ENCODE measurements around the gene TEX38.
"Not testable (repeated sequence)": the region's sequence is repeated elsewhere in the genome, so short reads cannot be mapped to it uniquely, and the experiment has no call there.

The TEX38 gene

DNA sequence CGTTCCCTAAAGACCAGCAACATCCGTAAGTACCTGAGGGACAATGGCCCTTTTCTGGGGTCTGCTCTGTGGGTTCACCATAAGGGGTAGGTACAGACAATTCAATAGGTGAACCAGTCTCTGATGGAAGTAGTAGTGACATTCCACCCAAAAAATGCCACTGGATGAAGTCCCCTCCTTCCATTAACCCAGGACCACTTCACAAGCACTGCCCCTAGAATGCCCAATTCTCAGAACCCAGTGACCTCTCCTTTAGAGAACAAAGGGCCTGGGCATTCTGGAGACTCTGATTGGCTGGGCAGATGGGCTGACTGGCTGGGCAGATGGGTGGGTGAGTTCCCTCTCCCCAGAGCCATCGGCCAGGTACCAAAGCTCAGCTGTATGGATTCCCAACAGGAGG, at the start of gene TEX38:
Gene TEX38 (plus strand): TSS at position 301 of the 400 bp plus-strand sequence. CDS start 81 bp downstream, at position 382.
- DNase-seq (ENCODE audit: low read depth), result no peak

DNA sequence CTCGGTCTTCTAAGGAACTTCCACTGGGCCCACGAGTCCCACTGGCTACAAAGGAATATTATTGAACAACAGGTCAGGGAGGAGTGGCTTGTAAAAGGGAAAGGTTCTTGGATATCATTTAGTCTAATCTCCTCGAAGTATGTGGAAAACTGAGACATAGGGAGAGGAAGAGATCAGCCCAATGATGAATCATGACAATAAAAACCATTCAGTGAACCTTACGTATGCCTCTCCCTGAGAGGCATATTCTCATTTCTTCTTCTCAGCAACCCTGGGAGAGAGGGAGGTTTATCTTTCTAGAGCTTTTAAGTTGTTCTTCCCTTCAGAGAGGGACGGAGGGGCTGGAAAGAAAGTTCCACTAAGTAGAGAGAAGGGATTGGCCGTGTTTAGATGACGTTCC, 49.7 kb upstream of the TEX38 start:
- DNase-seq (ENCODE audit: low read depth), result no peak

DNA sequence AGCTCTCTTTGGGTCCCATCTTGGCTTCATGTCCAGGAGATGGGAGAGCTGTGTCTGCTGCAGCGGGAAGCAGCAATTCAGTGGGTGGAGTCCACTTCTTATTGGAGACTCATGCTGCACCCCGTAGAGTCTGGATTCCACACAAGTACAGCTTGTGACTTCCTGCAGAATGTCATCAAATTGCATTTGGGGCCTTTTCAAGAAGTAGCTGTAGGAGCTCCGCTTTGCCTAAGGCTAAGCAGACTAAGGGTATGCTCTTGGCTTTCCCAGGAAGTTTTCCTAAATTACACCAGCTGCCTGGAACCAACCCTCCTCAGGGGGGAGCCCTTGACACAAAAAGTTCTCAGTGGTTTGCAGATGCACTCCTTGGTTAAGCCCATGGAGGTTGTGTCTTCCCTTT, 49.3 kb upstream of the TEX38 start:
- DNase-seq (ENCODE audit: low read depth), result no peak

DNA sequence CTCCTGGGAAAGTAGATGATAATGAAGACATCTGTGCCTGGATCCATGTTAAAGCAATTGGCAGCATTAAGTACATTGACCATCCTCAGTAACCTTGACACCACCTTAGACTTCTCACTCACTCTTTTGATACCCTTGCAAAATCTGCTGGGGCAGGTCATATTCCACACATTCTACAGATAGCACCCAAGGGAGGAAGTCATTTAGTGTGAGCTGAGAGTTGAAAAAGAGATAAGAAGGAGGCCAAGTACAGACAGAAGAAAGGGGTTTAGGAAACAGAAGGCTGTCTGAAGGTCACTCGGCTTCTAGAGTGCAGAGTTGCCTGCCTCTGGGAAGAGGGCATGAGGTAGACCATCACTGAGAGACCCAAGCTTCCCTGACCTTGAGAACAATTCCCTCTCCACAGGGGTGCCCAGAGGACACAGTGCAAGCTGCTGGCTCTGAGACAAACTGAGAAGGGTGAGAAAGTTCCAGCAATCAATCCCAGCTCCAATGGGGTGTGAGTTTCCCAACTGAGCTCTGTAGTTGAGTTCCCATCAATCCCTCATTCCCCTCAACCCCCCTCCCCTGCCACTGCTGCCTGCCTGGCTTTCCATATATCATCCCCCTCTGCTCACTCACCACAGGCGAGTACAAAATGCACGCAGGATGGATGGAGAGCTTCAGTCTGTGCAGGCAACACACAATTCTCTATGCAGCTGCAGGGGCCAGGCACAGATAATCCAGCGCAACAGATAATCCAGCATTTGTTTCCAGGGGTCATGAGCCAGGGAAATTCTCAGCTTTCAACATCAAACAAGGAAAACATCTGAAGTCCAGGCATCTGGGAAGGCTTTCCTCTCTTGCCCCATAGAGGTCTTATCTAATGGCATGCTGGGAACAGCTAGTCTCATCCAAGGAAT, 47.7 kb upstream of the TEX38 start:
- no peak for DNase-seq (ENCODE audit: low read depth)

DNA sequence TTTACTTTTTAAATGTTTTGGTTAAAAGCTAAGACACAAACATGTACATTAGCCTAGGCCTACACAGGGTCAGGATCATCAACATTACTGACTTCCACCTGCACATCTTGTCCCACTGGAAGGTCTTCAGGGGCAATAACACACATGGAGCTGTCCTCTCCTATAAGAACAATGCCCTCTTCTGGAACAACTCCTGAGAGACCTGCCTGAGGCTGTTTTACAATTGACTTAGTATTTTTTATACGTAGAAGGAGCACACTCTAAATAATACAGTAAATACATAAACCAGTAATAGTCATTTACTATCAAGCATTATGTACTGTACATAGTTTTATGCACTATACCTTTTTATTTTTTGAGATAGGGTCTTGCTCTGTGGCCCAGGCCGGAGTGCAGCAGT, 40.9 kb upstream of the TEX38 start:
- DNase-seq (ENCODE audit: low read depth), result no peak

DNA sequence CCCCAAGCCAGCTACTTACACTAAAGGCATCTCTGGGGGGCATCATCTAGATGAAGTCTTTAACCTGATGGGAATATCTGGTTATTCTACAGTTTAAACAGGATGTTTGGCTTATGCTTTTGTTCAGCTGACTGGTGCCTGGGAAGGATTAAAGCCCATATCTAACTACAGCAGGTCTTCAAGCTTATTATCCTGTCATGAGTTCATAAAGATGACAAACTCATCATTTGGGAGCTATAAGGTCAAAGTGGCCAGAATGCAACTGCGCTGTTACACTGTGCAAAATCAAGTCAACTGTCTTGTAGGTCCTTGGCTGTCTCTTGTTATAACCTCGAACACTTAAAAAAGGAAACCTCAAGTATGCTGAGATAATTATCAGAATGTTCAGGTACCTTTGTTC, 36.4 kb upstream of the TEX38 start:
- no peak for DNase-seq (ENCODE audit: low read depth)

DNA sequence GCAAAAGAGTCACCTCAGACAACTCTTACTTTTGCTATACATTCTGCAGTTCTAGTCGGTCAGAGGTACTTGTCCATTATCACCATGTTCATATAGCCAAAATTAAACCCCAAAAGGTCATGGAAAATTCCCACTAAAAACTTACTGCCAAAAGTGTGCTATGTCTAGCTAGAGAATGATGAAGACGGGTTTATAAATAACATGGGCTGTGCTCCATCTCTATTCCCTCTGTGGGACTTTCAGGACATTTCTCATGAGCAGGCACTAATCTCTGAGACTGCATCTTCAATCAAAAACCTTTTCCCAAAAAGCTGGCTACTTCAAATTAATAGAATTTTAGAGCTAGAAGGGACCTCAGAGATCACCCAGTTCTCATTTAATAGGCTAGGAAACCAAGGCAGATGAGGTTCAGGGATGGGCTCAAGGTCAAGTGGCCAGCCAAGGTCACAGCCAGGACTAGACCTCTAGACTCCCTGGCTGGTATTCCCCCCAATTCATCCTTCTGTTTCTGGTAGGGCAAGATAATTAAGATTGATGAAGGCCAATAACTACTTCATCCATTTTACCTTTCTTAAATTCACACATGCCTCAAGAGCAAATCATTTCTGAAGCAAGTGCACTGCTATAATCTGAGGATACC, 34.1 kb upstream of the TEX38 start:
- DNase-seq (ENCODE audit: low read depth), result no peak

DNA sequence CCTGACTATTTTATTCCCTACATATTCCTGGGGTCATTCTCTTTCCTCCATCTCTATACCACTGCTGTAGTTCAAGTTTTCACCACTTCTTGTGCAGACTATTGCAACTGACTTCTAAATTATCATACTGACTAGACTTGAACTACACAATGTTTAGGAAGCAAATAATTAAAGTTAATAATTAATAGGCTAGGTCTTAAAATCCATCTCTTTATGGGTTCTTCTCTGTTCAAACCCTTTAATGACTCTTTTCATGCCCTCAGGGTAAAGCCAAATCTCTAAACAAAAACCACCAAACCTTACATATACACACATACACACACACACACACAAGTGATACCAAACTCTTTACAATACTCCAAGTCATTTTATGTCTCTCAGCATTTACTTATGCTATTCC, 32.7 kb upstream of the TEX38 start:
- DNase-seq (ENCODE audit: low read depth), result no peak

DNA sequence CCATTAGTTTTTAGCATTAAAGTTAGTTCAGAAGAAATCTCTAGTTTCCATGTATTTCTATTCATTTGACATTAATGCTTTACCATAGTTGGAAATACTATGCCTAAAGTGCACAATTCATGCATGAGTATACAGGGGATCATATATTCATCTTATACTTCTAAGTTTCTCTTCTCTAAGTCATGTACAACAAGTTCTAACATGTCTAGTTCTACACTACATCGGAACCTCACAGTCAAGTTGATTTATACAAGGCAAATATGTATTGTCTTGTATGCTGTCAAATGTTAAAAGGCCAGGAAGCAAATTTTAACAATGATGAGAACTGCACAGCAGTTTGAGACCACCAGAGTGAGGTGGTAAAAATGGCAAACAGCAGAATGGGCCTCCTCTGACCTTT, 32.1 kb upstream of the TEX38 start:
- no peak for DNase-seq (ENCODE audit: low read depth)

DNA sequence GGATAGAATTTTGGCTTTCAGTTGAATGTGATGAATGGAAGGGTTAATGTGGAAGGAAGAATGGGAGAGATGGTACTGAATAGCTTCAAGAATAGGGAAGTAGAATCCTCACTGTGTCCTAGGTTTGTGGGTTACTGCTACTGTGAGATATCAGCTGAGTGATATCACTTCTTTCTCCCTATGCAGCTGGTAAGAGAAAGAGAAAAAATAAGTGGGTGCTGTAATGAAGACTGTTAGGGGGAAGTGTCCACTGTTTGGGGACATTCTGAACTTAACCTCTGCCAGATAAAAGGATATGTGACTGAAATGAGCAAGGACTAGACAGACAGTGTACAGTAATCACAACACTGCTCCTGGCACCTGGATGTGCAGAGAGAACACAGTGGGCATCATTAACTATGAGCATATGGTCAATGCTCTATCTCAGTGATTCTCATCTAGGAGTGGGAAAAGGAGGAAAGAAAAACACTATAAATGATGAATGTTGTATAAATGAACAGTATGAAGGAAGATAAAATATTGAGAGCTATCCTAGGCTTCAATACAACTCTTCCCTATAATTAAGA, 29.5 kb upstream of the TEX38 start:
- no peak for DNase-seq (ENCODE audit: low read depth)

DNA sequence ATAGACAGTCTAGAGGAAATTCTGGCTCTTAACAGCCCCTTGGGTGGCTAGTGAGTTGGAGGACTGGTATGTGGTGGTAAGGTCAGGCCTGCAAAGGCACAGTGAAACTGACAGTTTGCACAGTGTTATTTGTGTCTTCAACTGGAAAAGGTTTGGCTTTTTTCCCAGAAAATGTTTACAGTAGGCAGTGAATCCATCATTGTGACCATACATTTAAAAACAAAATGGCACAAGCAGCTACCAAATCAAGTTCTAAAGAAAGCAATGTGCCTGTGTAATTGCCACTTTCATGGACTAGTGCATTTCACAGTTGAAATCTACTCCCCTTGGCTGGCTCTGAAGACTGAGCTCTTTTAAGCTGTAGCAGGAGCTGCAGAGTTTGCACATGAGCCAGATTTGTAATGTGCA, 28.3 kb upstream of the TEX38 start:
- no peak for DNase-seq (ENCODE audit: low read depth)

DNA sequence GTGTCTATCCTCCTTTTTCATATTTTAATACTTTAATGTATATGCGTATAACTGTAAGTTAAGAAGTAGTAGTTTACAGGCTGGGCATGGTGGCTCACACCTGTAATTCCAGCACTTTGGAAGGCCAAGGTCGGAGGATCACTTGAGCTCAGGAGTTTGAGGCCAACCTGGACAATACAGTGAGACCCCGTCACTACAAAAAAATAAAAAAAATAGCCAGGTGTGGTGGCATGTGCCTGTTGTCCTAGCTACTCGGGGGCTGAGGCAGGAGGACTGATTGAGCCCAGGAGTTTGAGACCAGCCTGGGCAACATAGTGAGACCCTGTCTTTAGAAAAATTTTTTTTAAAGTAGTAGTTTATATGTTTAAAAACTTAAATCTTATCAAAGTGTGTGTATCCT, 25.8 kb upstream of the TEX38 start:
- DNase-seq (ENCODE audit: low read depth), result no peak

DNA sequence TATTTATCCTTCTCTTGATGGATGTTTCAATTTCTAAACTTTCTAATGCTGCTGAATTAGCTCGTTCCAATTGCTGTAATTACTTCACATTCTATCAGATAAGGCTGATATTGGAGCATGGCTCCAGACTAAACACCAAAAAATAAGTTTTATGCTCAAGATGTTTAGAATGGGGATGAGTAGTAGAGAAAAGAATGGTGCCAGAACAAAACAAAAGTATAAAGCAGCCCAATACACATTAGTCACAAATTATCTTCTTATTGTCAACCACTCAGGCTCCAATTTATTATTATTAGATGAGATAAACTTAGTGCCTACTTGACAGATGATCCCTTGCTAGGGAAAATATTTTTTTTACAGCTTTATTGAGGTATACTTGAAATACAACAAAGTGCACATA, 25.3 kb upstream of the TEX38 start:
- no peak for DNase-seq (ENCODE audit: low read depth)

DNA sequence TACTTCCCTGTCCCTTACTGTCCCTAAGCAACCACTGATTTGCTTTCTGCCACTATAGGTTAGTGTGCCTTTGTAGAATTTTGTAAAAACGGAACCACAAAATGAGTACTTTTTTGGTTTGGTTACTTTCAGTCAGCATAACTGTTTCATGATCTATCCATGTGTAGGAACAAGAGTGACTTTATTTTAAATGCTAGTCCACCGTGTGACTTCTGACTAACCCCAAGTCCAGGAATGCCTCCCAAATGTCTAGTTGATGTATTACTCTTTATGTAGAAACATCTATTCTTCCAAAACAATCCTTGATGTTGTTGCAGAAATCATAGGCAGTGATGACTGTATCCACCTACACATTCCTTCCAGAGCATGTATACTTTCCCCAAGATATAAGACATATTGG, 24.8 kb upstream of the TEX38 start:
- no peak for DNase-seq (ENCODE audit: low read depth)

DNA sequence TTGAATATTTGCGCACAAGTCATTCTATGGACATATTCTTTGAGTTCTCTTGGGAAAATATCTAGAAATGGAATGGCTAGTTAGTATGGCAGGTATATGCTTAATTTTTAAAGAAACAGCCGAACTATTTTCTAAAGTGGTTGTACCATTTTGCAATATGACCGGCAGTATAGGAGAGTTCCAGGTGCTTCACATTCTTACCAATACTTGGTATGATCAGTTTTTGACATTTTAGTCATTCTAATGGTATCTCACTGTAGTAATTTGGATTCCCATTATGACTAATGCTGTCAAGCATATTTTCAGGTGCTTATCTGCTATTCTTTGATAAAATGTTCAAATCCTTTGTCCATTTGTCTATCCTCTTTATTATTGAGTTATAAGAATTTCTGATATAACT, 24.0 kb upstream of the TEX38 start:
- DNase-seq (ENCODE audit: low read depth), result no peak

DNA sequence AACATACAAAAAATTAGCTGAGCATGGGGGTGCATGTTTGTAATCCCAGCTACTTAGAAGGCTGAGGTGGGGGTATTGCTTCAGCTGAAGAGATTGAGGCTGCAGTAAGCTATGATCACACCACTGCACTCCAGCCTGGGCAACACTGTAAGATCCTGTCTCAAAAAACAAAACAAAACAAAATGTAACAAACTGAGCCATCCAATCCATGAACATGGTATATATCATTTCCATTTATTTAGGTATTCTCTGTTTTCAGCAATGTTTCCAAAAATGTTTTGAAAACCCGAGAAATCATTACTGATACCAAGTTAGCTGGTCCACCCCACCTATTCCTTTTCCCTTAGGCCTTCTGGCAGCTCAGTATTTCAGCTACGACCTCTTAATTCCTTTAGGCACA, 21.9 kb upstream of the TEX38 start:
- no peak for DNase-seq (ENCODE audit: low read depth)

DNA sequence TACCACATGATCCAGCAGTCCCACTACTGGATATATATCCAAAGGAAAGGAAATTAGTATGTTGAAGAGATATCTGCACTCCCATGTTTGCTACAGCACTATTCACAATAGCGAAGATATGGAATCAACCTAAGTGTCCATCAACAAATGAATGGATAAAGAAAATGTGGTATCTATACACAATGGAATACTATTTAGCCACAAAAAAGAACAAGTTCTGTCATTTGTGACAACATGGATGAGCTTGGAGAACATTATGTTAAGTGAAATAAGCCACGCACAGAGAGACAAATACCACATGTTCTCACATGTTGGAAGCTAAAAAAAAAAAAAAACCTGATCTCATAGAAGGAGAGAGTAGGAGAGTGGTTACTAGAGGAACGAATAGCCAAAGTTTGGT, 21.2 kb upstream of the TEX38 start:
- DNase-seq (ENCODE audit: low read depth), result no peak

DNA sequence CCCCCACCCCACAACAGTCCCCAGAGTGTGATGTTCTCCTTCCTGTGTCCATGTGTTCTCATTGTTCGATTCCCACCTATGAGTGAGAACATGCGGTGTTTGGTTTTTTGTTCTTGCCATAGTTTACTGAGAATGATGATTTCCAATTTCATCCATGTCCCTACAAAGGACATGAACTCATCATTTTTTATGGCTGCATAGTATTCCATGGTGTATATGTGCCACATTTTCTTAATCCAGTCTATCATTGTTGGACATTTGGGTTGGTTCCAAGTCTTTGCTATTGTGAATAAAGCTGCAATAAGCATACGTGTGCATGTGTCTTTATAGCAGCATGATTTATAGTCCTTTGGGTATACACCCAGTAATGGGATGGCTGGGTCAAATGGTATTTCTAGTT, 20.5 kb upstream of the TEX38 start:
- DNase-seq (ENCODE audit: low read depth), result not testable (repeated sequence)

DNA sequence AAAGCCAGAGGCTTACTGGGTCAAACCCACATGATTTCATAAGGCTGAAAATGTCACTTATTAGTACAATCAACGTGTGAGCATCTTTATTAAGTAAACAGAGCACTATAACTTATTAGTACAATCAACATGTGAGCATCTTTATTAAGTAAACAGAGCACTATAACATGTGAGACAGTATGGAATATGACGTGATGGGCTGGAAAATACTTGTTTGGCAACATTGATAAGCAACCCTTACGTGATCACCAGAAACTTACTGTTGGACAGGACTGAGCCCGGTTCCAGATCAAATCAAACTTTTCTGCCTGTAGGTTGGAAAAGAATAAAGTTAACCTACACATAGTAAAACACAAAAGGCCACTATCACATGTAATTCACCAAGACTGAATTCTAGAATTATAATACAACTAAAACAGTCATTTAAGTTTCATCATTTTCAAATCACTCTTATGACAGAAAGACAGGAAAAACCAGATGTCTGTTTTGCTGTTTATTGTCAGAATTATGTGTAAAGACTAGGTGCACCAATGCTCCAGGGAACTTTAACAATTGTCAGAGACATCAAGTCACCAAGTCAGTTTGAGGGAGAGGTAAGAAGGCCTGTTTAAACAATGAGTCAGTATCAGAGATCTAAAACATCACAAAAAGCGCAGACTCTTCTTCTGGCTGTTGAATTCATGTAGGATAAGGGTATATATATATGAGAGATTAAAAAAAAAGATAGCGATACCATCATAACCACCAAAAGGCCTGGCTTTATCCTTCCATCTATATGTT, 19.1 kb upstream of the TEX38 start:
- no peak for DNase-seq (ENCODE audit: low read depth)

DNA sequence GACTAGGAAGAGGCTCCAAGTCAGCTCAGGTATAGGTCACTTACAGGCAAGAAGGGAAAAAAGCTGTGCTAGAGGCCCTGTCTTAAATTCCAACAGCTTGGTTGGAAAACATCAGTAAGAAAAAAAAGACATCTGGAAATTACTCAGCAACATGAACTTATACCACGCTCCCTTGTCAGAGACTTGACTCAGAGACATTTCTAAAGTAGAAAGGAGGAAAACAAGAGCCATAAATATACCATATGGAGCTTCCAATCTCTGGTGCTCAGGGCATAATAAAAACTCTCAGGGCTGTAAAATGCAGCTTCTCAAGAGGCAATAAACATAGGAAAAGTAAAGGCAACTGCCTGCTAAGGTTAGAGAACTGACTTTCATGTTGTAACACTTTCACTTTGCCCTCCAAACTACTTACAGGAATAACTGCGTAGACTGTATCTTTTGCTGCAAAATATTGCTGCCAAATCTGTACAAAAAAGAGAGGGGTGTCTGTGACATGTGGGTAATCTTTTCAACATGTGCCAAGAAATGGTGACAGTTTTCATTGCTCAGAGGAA, 18.2 kb upstream of the TEX38 start:
- no peak for DNase-seq (ENCODE audit: low read depth)

DNA sequence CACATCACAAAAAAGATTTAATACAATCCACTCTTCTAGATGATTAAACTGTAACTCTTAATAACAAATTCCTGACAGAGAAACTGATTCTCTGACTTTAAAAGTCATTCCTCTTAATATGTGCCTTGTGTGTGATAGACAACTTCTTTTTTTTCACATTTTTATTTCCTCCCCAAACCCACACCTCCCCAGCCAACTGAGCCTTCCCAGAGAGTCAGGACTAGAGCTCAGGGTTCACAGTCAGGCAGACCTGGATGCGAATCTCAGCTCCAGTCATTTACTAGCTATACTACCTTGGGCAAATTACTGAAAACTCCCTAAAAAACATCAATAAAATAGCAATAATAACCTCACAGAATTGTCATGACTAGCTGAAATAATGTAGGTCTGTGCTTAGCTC, 17.6 kb upstream of the TEX38 start:
- DNase-seq (ENCODE audit: low read depth), result no peak

DNA sequence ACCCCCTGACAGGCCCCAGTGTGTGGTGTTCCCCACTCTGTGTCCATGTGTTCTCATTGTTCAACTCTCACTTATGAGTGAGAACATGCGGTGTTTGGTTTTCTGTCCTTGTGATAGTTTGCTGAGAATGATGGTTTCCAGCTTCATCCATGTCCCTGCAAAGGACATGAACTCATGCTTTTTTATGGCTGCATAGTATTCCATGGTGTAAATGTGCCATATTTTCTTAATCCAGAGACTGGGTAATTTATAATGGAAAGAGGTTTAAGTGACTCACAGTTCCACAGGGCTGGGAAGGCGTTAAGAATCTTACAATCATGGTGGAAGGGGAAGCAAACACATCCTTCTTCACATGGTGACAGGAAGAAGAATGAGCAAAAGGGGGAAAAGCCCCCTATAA, 17.0 kb upstream of the TEX38 start:
- DNase-seq (ENCODE audit: low read depth), result not testable (repeated sequence)

Data from stimulated activated CD8-positive, alpha-beta memory T cell treated with anti-CD3 and anti-CD28 coated beads, Interleukin-12 subunit alpha, Interleukin-12 subunit beta, amount 100 ng/mL, for 1 hour (primary cell).